ENCODE measurements around the gene IFITM5. TPM values are rescaled to one million over a fixed set of nuclear protein-coding genes. Genes with fewer than 3 reads are reported as not detected.

Gene IFITM5
- total and polyA plus RNA-seq, 9 donors: not detected

- Histone ChIP-seq H3K36me3 (no peaks in the 10 kb centered on the region), H3K27ac (no peak overlapping the region), H3K4me3 (no peak overlapping the region), H3K9me3 (no peaks in the 10 kb centered on the region), H3K27me3 (no peaks in the 10 kb centered on the region), H3K4me1 (ENCODE audit: insufficient read depth) (peaks cover 10% of the 10 kb centered on the region)
- TF ChIP-seq EP300 (IDR thresholded peaks at IDR 0.05) (no peak), CTCF (IDR thresholded peaks at IDR 0.05) (no peak), POLR2A (IDR thresholded peaks at IDR 0.05) (no peak)
- peak in 1 of 5 donors; percentile 2 for DNase-seq
- WGBS, 3 donors: 72 to 88% (median 81%) methylated on average over 4 to 5 of the region's 5 CpGs
- intact Hi-C loops (cut with DNase I): no loop called here
Observed at GRCh38 chr11:340539-341512, 41.5 kb upstream of the IFITM5 start.

- Histone ChIP-seq H3K27me3 (no peaks in the 10 kb centered on the region), H3K4me3 (no peak overlapping the region), H3K36me3 (no peaks in the 10 kb centered on the region), H3K27ac (no peak overlapping the region), H3K9me3 (no peaks in the 10 kb centered on the region), H3K4me1 (ENCODE audit: insufficient read depth) (peaks cover 14% of the 10 kb centered on the region)
- no peak for DNase-seq
- TF ChIP-seq POLR2A (IDR thresholded peaks at IDR 0.05) (no peak), CTCF (IDR thresholded peaks at IDR 0.05) (no peak), EP300 (IDR thresholded peaks at IDR 0.05) (no peak)
- intact Hi-C loops (cut with DNase I): no loop called here
- 91 to 94% (median 92%) methylated on average over 2 of the region's 2 CpGs for WGBS, 3 donors
Observed at GRCh38 chr11:339963-340362, 40.6 kb upstream of the IFITM5 start.

- TF ChIP-seq EP300 (IDR thresholded peaks at IDR 0.05): no peak
- TF ChIP-seq CTCF (IDR thresholded peaks at IDR 0.05): no peak
- no peak for TF ChIP-seq POLR2A (IDR thresholded peaks at IDR 0.05)
- DNase-seq: peak in 2 of 5 donors; percentile 32 to 40
- Histone ChIP-seq H3K27ac (peak overlapping the region; percentile 21 to 79), H3K4me3 (no peak overlapping the region), H3K4me1 (ENCODE audit: insufficient read depth) (peaks cover 16% of the 10 kb centered on the region), H3K27me3 (no peaks in the 10 kb centered on the region), H3K9me3 (no peaks in the 10 kb centered on the region), H3K36me3 (no peaks in the 10 kb centered on the region)
- WGBS, 3 donors: 63 to 73% (median 65%) methylated on average over 6 of the region's 6 CpGs
- intact Hi-C loops (cut with DNase I): loop anchor here in 1 of 4 donors (2.0 kb wide), 1 partner anchor 15 kb away; no protein-coding TSS in a partner anchor
Observed at GRCh38 chr11:337711-338110, 38.4 kb upstream of the IFITM5 start.

GRCh38 chr11:336659-337198, 37.4 kb upstream of the IFITM5 start:
- Histone ChIP-seq H3K27me3 (no peaks in the 10 kb centered on the region), H3K27ac (peak overlapping the region; percentile 79), H3K9me3 (no peaks in the 10 kb centered on the region), H3K4me1 (ENCODE audit: insufficient read depth) (peaks cover 16% of the 10 kb centered on the region), H3K36me3 (no peaks in the 10 kb centered on the region), H3K4me3 (no peak overlapping the region)
- 76 to 86% (median 77%) methylated on average over 4 of the region's 4 CpGs for WGBS, 3 donors
- DNase-seq: peak in 2 of 5 donors; percentile 15 to 26
- TF ChIP-seq POLR2A (IDR thresholded peaks at IDR 0.05): no peak
- no peak for TF ChIP-seq EP300 (IDR thresholded peaks at IDR 0.05)
- TF ChIP-seq CTCF (IDR thresholded peaks at IDR 0.05): no peak
- intact Hi-C loops (cut with DNase I): loop anchor here in 1 of 4 donors (2.0 kb wide), 1 partner anchor 16 kb away; no protein-coding TSS in a partner anchor

Measured in ovary (tissue), 9 donors.